Left lung (tissue), 10 donors: ENCODE data around the gene POLD3. TPM values are rescaled to one million over a fixed set of nuclear protein-coding genes. Genes with fewer than 3 reads are reported as not detected.
A peak's percentile ranks its signal among the peaks of the same experiment; 100 is the strongest.
"Not testable (repeated sequence)": the region's sequence is repeated elsewhere in the genome, so short reads cannot be mapped to it uniquely, and the experiment has no call there.

Experiments
- ATAC-seq: fragments of 200-7000 bp; cut with Tn5 transposase; one replicate; pipeline ENCODE4 v1.9.1; 2020; ENCODE audit warnings: moderate library complexity
- DNase-seq, 4 donors: peaks; one replicate each; pipeline ENCODE4 v3.0.0-alpha.2; 2013 to 2020
- H3K27ac ChIP-seq, 2 donors: fragments of 200-600 bp; sonication (generic) in 1 of 2; one replicate each; pipeline versions ENCODE4 v1.5.0 to v1.8.0; 2020 to 2021
- H3K27me3 ChIP-seq, 2 donors: fragments of 200-600 bp; sonication (generic) in 1 of 2; one replicate each; pipeline versions ENCODE4 v1.5.0 to v1.8.0; 2020 to 2021
- H3K36me3 ChIP-seq, 2 donors: fragments of 200-600 bp; sonication (generic) in 1 of 2; one replicate each; pipeline versions ENCODE4 v1.5.0 to v1.8.0; 2020 to 2021
- H3K4me1 ChIP-seq, 2 donors: fragments of 200-600 bp; one replicate each; pipeline ENCODE4 v1.8.0; 2021
- H3K4me3 ChIP-seq, 2 donors: fragments of 200-600 bp; sonication (generic) in 1 of 2; one replicate each; pipeline versions ENCODE4 v1.5.0 to v1.8.0; 2020 to 2021; ENCODE audit warnings: mild to moderate bottlenecking in 1 of 2
- H3K9me3 ChIP-seq, 2 donors: fragments of 200-600 bp; sonication (generic) in 1 of 2; one replicate each; pipeline versions ENCODE4 v1.5.0 to v1.8.0; 2020 to 2021
- intact Hi-C, 2 donors: fragments of 100-400 bp; cut with DNase I; formaldehyde crosslinking; loops; one replicate each; pipeline versions ENCODE4 v1.11.2 to v1.14.2; 2022
- polyA plus RNA-seq, 6 donors: library from polyadenylated mRNA; unstranded; fragments of 120-200 nt; gene quantifications; one replicate each; pipeline ENCODE4 v1.2.1, GENCODE V29; 2013; ENCODE audit not compliant: insufficient read length in 6 of 6
- total RNA-seq, 2 donors: library from RNA; stranded (reverse); fragmentation: NEBNext Ultra II Directional; extraction: Animal tissue kit (Norgen Biotek cat#: 25700); gene quantifications; one replicate each; pipeline ENCODE4 v1.2.1, GENCODE V29; 2021
- TF ChIP-seq, protein P1 (sequence below), 2 donors: fragments of 200-600 bp; sonication (generic) in 1 of 2; IDR thresholded peaks; one replicate each; pipeline versions ENCODE4 v1.5.0 to v1.8.0; 2021; ENCODE audit warnings: antibody characterized with exemption in 2 of 2
- donor health status: DM: no; HTN: yes; CAD: no.
- donor health status: DM: no; HTN: no; CAD: no.

POLD3 gene
- total and polyA plus RNA-seq, 8 donors = 15.0 to 41.0 (median 32.2) TPM

DNA sequence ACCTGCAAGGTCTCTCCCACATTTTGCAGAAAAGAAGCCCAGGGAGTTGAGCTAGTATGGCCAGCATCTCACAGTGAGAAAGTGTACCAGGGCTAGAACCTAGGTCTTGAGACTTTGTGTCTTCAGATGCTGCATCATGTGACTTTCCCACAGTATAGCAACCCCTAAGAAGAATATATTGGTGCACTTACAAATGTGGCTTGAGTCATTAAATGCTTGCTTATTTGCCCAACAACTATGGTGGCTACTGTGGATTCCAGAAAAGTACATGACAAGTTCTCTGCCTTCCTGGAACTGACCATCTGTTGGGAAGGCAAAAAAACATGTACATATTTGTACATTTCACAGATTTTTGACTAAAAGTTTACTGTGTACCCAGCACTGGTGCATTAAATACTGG lies 55.0 kb downstream of the POLD3 start:
- ATAC-seq = no peak
- TF ChIP-seq, protein P1, sequence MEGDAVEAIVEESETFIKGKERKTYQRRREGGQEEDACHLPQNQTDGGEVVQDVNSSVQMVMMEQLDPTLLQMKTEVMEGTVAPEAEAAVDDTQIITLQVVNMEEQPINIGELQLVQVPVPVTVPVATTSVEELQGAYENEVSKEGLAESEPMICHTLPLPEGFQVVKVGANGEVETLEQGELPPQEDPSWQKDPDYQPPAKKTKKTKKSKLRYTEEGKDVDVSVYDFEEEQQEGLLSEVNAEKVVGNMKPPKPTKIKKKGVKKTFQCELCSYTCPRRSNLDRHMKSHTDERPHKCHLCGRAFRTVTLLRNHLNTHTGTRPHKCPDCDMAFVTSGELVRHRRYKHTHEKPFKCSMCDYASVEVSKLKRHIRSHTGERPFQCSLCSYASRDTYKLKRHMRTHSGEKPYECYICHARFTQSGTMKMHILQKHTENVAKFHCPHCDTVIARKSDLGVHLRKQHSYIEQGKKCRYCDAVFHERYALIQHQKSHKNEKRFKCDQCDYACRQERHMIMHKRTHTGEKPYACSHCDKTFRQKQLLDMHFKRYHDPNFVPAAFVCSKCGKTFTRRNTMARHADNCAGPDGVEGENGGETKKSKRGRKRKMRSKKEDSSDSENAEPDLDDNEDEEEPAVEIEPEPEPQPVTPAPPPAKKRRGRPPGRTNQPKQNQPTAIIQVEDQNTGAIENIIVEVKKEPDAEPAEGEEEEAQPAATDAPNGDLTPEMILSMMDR (IDR thresholded peaks at IDR 0.05) = no peak

GRCh38 chr11:74647831-74648230 lies 55.4 kb downstream of the POLD3 start:
- Histone ChIP-seq H3K4me1 (no peaks in the 10 kb centered on the region), H3K9me3 (no peaks in the 10 kb centered on the region), H3K36me3 (peaks cover 0 to 33% of the 10 kb centered on the region in 2 donors), H3K27ac (no peak overlapping the region), H3K27me3 (no peaks in the 10 kb centered on the region), H3K4me3 (no peak overlapping the region)
- ATAC-seq = no peak
- TF ChIP-seq, protein P1 (IDR thresholded peaks at IDR 0.05) = no peak
- intact Hi-C loops = no loop called here
- no peak for DNase-seq

More for the DNA sequence above, 55.0 kb downstream of the POLD3 start:
- Histone ChIP-seq H3K27me3 (no peaks in the 10 kb centered on the region), H3K4me3 (no peak overlapping the region), H3K4me1 (no peaks in the 10 kb centered on the region), H3K9me3 (no peaks in the 10 kb centered on the region), H3K36me3 (peaks cover 0 to 33% of the 10 kb centered on the region in 2 donors), H3K27ac (no peak overlapping the region)
- DNase-seq = no peak
- intact Hi-C loops = no loop called here

- H3K4me1 ChIP-seq = no peaks in the 10 kb centered on the region
- H3K4me3 ChIP-seq = no peak overlapping the region
- H3K27ac ChIP-seq = no peak overlapping the region
- DNase-seq (no peak), ATAC-seq (no peak)
- intact Hi-C loops = no loop called here
- no peaks in the 10 kb centered on the region for H3K9me3 ChIP-seq
- peaks cover 0 to 30% of the 10 kb centered on the region in 2 donors for H3K36me3 ChIP-seq
- H3K27me3 ChIP-seq = no peaks in the 10 kb centered on the region
- TF ChIP-seq, protein P1 (IDR thresholded peaks at IDR 0.05) = no peak
Observed at GRCh38 chr11:74648894-74649293, 56.5 kb downstream of the POLD3 start.

DNA sequence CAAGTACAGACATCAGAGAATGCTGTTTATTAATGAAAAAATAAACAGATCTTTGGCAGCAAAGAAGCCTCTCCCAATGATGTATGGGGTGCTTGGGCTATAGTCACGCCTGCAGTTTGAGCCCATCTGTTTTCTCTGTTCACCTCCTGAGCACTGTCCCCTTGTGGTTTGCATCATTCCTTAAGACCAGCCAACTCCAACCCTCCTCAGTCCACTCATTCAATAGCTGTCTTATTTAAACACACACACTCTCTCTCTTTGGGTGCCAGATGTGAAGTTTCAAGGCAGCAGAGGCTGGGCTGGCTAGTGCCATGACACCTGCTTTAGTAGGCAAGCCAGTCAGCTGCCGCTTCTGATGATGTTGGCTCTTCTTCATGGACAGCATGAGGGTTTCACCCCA lies 58.1 kb downstream of the POLD3 start:
- peaks cover 0 to 23% of the 10 kb centered on the region in 2 donors for H3K36me3 ChIP-seq
- TF ChIP-seq, protein P1 (IDR thresholded peaks at IDR 0.05) = no peak
- H3K4me3 ChIP-seq = no peak overlapping the region
- intact Hi-C loops = no loop called here
- no peaks in the 10 kb centered on the region for H3K27me3 ChIP-seq
- H3K9me3 ChIP-seq = no peaks in the 10 kb centered on the region
- no peaks in the 10 kb centered on the region for H3K4me1 ChIP-seq
- H3K27ac ChIP-seq = no peak overlapping the region
- ATAC-seq = peak; percentile 67
- peak in 2 of 4 donors; percentile 39 to 47 for DNase-seq

DNA sequence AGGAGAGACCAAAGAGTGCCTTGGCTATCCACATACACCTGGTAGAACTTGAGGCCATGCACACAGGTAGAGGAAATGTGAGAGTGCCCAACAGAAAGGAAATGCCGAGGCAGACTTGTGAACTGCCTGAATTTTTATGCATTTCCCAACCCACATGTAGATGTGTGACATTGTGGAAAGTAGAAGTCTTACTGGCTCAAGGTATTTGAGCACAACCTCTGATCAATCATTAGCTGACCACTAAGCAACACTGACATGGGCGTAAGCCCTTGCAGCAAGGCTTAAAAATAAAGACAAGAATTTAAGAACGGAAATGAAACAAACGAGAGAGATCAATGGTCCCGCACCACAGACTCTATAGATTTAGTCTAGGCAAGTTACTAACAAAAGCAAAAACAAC lies 62.6 kb downstream of the POLD3 start:
- H3K27me3 ChIP-seq = no peaks in the 10 kb centered on the region
- DNase-seq = no peak
- H3K4me1 ChIP-seq = no peaks in the 10 kb centered on the region
- no peak overlapping the region for H3K4me3 ChIP-seq
- ATAC-seq = no peak
- TF ChIP-seq, protein P1 (IDR thresholded peaks at IDR 0.05) = no peak
- peaks cover 0 to 5% of the 10 kb centered on the region in 2 donors for H3K9me3 ChIP-seq
- intact Hi-C loops = no loop called here
- H3K27ac ChIP-seq = no peak overlapping the region
- peaks cover 0 to 15% of the 10 kb centered on the region in 2 donors for H3K36me3 ChIP-seq

DNA sequence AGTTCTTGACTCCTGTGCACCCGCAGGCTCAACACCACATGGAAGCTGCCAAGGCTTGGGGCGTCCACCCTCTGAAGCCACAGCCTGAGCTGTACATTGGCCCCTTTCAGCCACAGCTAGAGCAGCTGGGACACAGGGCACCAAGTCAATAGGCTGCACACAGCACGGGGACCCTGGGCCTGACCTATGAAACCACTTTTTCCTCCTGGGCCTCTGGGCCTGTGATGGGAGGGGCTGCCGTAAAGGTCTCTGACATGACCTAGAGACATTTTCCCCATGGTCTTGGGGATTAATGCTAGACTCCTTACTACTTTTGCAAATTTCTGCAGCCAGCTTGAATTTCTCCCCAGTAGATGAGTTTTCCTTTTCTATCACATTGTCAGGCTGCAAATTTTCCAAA lies 66.7 kb downstream of the POLD3 start:
- intact Hi-C loops, H3K9me3 ChIP-seq, DNase-seq, H3K27ac ChIP-seq, H3K4me1 ChIP-seq, H3K27me3 ChIP-seq, H3K4me3 ChIP-seq, ATAC-seq: not testable (repeated sequence)
- peaks cover 0 to 12% of the 10 kb centered on the region in 2 donors for H3K36me3 ChIP-seq
